ENCODE results near the gene RAB35.

DNA sequence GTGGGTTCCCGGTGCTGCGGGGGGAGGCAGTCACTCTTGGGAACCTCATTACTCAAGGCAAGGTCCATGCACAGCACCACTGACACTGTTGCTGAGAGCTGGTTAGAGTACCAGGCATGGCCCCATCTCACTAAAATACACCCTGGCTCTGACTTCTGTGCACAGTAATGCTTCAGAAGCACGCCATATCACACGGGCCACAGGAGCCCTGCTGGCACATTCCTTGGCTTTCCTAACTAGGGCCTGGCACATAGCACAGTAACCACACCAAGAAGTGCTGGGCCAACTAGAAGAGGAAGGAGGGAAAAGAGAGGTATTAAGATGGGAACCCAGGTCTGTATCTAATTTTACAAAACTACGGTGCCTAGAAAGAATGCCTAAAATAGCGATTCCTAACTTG, 13.5 kb upstream of the RAB35 start:
- TF ChIP-seq, protein P1, sequence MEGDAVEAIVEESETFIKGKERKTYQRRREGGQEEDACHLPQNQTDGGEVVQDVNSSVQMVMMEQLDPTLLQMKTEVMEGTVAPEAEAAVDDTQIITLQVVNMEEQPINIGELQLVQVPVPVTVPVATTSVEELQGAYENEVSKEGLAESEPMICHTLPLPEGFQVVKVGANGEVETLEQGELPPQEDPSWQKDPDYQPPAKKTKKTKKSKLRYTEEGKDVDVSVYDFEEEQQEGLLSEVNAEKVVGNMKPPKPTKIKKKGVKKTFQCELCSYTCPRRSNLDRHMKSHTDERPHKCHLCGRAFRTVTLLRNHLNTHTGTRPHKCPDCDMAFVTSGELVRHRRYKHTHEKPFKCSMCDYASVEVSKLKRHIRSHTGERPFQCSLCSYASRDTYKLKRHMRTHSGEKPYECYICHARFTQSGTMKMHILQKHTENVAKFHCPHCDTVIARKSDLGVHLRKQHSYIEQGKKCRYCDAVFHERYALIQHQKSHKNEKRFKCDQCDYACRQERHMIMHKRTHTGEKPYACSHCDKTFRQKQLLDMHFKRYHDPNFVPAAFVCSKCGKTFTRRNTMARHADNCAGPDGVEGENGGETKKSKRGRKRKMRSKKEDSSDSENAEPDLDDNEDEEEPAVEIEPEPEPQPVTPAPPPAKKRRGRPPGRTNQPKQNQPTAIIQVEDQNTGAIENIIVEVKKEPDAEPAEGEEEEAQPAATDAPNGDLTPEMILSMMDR (IDR thresholded peaks at IDR 0.05) = no peak
- no peak for TF ChIP-seq POLR2AphosphoS5 (IDR thresholded peaks at IDR 0.05; ENCODE audit: low read depth, low read length)
- TF ChIP-seq, protein P2, sequence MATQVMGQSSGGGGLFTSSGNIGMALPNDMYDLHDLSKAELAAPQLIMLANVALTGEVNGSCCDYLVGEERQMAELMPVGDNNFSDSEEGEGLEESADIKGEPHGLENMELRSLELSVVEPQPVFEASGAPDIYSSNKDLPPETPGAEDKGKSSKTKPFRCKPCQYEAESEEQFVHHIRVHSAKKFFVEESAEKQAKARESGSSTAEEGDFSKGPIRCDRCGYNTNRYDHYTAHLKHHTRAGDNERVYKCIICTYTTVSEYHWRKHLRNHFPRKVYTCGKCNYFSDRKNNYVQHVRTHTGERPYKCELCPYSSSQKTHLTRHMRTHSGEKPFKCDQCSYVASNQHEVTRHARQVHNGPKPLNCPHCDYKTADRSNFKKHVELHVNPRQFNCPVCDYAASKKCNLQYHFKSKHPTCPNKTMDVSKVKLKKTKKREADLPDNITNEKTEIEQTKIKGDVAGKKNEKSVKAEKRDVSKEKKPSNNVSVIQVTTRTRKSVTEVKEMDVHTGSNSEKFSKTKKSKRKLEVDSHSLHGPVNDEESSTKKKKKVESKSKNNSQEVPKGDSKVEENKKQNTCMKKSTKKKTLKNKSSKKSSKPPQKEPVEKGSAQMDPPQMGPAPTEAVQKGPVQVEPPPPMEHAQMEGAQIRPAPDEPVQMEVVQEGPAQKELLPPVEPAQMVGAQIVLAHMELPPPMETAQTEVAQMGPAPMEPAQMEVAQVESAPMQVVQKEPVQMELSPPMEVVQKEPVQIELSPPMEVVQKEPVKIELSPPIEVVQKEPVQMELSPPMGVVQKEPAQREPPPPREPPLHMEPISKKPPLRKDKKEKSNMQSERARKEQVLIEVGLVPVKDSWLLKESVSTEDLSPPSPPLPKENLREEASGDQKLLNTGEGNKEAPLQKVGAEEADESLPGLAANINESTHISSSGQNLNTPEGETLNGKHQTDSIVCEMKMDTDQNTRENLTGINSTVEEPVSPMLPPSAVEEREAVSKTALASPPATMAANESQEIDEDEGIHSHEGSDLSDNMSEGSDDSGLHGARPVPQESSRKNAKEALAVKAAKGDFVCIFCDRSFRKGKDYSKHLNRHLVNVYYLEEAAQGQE (IDR thresholded peaks at IDR 0.05; ENCODE audit: insufficient read depth in 1 of 2, low read depth in 2 of 2, low read length in 1 of 2) = no peak

All from Panc1 (cell line).